Hepatocyte (in vitro differentiated cells): Measurements from ENCODE around the gene ADAP1. TPM values are rescaled to one million over a fixed set of nuclear protein-coding genes. Genes with fewer than 3 reads are reported as not detected.

Source experiments
- DNase-seq: peaks from one replicate; pipeline ENCODE4 v3.0.0-alpha.2; 2016; ENCODE audit warnings: low spot score
- H2AFZ ChIP-seq: fragments of 200-600 bp; sonication (generic); 2 replicates; pipeline ENCODE4 v1.6.0; 2016; ENCODE audit warnings: antibody characterized with exemption, mild to moderate bottlenecking
- H3K27ac ChIP-seq: fragments of 200-600 bp; sonication (generic); 2 replicates; pipeline ENCODE4 v1.5.1; 2016; ENCODE audit warnings: mild to moderate bottlenecking
- H3K27me3 ChIP-seq: fragments of 200-600 bp; sonication (generic); 2 replicates; pipeline ENCODE4 v1.6.1; 2016
- H3K36me3 ChIP-seq: fragments of 200-600 bp; sonication (generic); replicated peaks from 2 replicates; pipeline ENCODE4 v1.5.1; 2016; ENCODE audit warnings: low read depth; ENCODE audit not compliant: insufficient read depth
- H3K4me1 ChIP-seq: fragments of 200-600 bp; sonication (generic); 2 replicates; pipeline ENCODE4 v1.5.1; 2016; ENCODE audit warnings: mild to moderate bottlenecking, moderate library complexity; ENCODE audit not compliant: insufficient read depth
- H3K4me2 ChIP-seq: fragments of 200-600 bp; sonication (generic); 2 replicates; pipeline ENCODE4 v1.6.0; 2016
- H3K4me3 ChIP-seq: fragments of 200-600 bp; sonication (generic); 2 replicates; pipeline ENCODE4 v1.5.1; 2016; ENCODE audit warnings: mild to moderate bottlenecking
- H3K79me2 ChIP-seq: fragments of 200-600 bp; sonication (generic); 2 replicates; pipeline ENCODE4 v1.6.0; 2017; ENCODE audit warnings: mild to moderate bottlenecking
- H3K9me2 ChIP-seq: fragments of 200-600 bp; sonication (generic); replicated peaks from 2 replicates; pipeline ENCODE4 v1.6.0; 2017; ENCODE audit warnings: mild to moderate bottlenecking; ENCODE audit not compliant: insufficient read depth
- H3K9me3 ChIP-seq: fragments of 200-600 bp; sonication (generic); 2 replicates; pipeline ENCODE4 v1.5.1; 2016; ENCODE audit warnings: low read depth, mild to moderate bottlenecking
- H4K20me1 ChIP-seq: fragments of 200-600 bp; sonication (generic); 2 replicates; pipeline ENCODE4 v1.6.0; 2016; ENCODE audit warnings: mild to moderate bottlenecking; ENCODE audit not compliant: insufficient read depth, poor library complexity, severe bottlenecking
- EZH2 ChIP-seq: fragments of 200-600 bp; sonication (generic); IDR thresholded peaks from 2 replicates; pipeline ENCODE4 v1.6.1; 2016; ENCODE audit warnings: antibody characterized with exemption, mild to moderate bottlenecking, borderline replicate concordance
- EZH2phosphoT487 ChIP-seq: fragments of 200-600 bp; sonication (generic); IDR thresholded peaks from one replicate; pipeline ENCODE4 v1.6.1; 2018; ENCODE audit warnings: antibody characterized with exemption, mild to moderate bottlenecking, low read depth, moderate library complexity; ENCODE audit not compliant: unreplicated experiment, severe bottlenecking
- WGBS: methylation state at CpG from one replicate; pipeline ENCODE4 v1.1.6; 2016; ENCODE audit warnings: low lambda C conversion rate; ENCODE audit errors: missing lambda C conversion rate; 5-methylcytosine and 5-hydroxymethylcytosine counted together
- polyA plus RNA-seq: library from polyadenylated mRNA; unstranded; fragments of >200 nt; fragmentation: Nextera tagmentation; extraction: Ambion mirVana; gene quantifications from 2 replicates; pipeline ENCODE4 v1.2.1, GENCODE V29; 2016
- total RNA-seq: library from RNA; depleted of rRNA; stranded (reverse); fragments of >200 nt; gene quantifications from 2 replicates; pipeline ENCODE4 v1.2.3, GENCODE V29; 2014
- TF ChIP-seq, protein P1 (sequence below): fragments of 200-600 bp; sonication (generic); IDR thresholded peaks from 2 replicates; pipeline ENCODE4 v1.5.1; 2016; ENCODE audit warnings: antibody characterized with exemption, mild to moderate bottlenecking; ENCODE audit not compliant: poor library complexity

The ADAP1 gene
- total and polyA plus RNA-seq, 2 experiments from 2014 or later, result 25.6 to 35.7 TPM

DNA sequence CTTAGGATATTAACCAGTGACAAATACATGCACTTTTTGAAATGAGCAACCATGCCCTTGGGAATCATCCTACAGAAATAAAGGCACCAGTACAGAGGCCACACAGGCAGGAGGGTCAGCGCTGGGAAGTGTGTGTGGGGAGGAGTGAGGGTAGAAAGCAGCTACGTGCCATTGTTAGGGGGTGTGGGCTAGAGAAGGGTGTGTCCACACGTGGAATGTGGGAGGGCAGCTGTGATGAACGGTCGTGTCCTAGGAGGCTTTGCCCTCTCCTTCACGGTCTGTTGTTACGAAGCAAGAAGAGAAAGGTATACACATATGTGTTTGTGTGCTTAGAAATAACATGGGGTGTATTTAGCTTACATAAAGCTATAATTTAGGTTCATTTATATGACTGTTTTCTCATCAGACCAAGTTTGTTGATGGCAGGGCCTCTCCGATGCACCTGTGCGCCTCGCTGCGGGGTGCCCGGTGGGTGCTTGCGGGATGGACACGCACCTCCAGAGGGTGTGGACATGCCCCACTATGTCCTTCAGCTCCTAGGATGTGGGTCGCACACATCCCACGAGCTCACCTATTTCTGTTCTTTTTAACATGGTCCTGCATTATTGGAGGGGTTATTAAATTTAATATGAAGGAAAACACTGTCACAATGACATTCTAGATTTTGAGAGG, 95.0 kb downstream of the ADAP1 start:
- 77% methylated on average over 16 of the region's 16 CpGs for WGBS
- Histone ChIP-seq H3K9me2 (no peaks in the 10 kb centered on the region), H3K36me3 (no peaks in the 10 kb centered on the region), H3K4me2 (no peak overlapping the region), H3K27me3 (no peaks in the 10 kb centered on the region), H3K4me3 (no peak overlapping the region), H3K79me2 (no peaks in the 10 kb centered on the region), H4K20me1 (no peaks in the 10 kb centered on the region), H3K27ac (peak overlapping the region; percentile 55), H3K9me3 (no peaks in the 10 kb centered on the region), H2AFZ (no peak overlapping the region), H3K4me1 (peaks cover 17% of the 10 kb centered on the region)
- TF ChIP-seq EZH2phosphoT487 (no peak), EZH2 (no peak)
- TF ChIP-seq, protein P1, sequence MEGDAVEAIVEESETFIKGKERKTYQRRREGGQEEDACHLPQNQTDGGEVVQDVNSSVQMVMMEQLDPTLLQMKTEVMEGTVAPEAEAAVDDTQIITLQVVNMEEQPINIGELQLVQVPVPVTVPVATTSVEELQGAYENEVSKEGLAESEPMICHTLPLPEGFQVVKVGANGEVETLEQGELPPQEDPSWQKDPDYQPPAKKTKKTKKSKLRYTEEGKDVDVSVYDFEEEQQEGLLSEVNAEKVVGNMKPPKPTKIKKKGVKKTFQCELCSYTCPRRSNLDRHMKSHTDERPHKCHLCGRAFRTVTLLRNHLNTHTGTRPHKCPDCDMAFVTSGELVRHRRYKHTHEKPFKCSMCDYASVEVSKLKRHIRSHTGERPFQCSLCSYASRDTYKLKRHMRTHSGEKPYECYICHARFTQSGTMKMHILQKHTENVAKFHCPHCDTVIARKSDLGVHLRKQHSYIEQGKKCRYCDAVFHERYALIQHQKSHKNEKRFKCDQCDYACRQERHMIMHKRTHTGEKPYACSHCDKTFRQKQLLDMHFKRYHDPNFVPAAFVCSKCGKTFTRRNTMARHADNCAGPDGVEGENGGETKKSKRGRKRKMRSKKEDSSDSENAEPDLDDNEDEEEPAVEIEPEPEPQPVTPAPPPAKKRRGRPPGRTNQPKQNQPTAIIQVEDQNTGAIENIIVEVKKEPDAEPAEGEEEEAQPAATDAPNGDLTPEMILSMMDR, result no peak
- DNase-seq, result no peak

DNA sequence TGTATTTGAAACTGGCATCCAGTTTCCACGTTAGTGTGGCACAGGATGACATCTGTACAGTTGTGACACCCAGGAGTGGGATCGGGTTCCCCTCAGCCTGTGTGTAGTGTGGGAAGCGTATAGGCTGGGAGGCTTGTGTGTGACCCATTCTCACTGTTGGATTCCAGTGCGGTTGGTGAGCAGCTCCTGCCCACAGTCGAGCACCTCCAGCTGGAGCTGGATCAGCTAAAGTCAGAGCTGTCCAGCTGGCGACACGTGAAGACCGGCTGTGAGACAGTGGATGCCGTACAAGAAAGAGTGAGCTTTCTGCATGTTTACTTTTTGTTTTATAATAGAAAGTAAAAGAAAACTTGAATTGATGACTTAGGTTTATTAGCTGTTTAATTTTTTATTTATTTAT, 96.8 kb downstream of the ADAP1 start:
- Histone ChIP-seq H3K36me3 (no peaks in the 10 kb centered on the region), H3K27me3 (no peaks in the 10 kb centered on the region), H3K79me2 (no peaks in the 10 kb centered on the region), H3K9me3 (no peaks in the 10 kb centered on the region), H2AFZ (no peak overlapping the region), H3K4me3 (no peak overlapping the region), H3K4me2 (no peak overlapping the region), H3K9me2 (no peaks in the 10 kb centered on the region), H3K4me1 (peaks cover 17% of the 10 kb centered on the region), H4K20me1 (no peaks in the 10 kb centered on the region), H3K27ac (no peak overlapping the region)
- TF ChIP-seq EZH2phosphoT487 (no peak), EZH2 (no peak)
- TF ChIP-seq, protein P1, result no peak
- DNase-seq, result no peak
- 94% methylated on average over 9 of the region's 9 CpGs for WGBS

DNA sequence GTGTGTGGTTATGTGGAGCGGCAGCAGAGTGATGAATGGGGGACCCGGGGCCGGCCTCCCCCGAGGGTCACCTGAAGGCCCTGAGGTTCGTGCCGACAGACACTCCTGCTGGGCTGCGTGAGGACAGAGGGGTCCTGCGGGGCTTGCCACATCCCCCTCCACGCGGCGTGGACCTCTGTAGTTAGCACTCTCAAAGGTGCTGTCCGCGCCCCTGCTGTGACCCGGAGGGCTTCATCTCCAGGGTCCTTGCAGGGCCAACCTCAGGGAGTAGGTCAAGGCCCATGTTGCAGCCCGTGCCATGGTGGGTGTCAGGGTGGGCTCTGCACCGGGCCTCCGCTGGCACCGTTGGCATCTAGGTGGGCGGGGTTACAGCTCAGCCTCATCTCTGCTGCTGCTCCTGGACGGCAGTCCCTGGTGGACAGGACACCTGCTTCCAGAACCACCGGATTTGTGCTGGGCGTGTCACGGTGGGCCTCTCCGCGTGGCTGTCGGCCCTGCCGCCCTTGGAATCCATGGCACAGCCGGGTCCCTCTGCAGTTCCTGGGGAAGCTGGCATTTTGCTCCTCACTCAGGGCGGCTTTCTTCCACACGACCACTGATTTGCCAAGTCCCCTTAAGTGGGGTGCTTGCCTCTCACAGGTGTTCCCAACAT, 97.9 kb downstream of the ADAP1 start:
- no peak overlapping the region for H3K4me3 ChIP-seq
- no peak for TF ChIP-seq EZH2
- TF ChIP-seq EZH2phosphoT487, result no peak
- TF ChIP-seq, protein P1, result no peak
- no peaks in the 10 kb centered on the region for H3K9me3 ChIP-seq
- H3K9me2 ChIP-seq, result no peaks in the 10 kb centered on the region
- peaks cover 6% of the 10 kb centered on the region for H3K4me1 ChIP-seq
- DNase-seq, result no peak
- no peak overlapping the region for H2AFZ ChIP-seq
- H3K4me2 ChIP-seq, result no peak overlapping the region
- H3K27me3 ChIP-seq, result no peaks in the 10 kb centered on the region
- no peak overlapping the region for H3K27ac ChIP-seq
- WGBS, result 95% methylated on average over 30 of the region's 30 CpGs
- no peaks in the 10 kb centered on the region for H3K79me2 ChIP-seq
- no peaks in the 10 kb centered on the region for H4K20me1 ChIP-seq
- no peaks in the 10 kb centered on the region for H3K36me3 ChIP-seq
